GM12878 (cell line): ENCODE results near the gene ADGRL3. TPM values are rescaled to one million over a fixed set of nuclear protein-coding genes. Genes with fewer than 3 reads are reported as not detected.
"Not testable (repeated sequence)": the region's sequence is repeated elsewhere in the genome, so short reads cannot be mapped to it uniquely, and the experiment has no call there.

Source experiments
- ATAC-seq: fragments of 200-7000 bp; cut with Tn5 transposase; 3 replicates; pipeline ENCODE4 v1.9.1; 2020; ENCODE audit warnings: mild to moderate bottlenecking, moderate library complexity
- BruUV-seq: library from RNA; stranded (reverse); fragments of 400-500 nt; replicated peaks from 2 replicates; lab custom pipeline; 2021; lab: Mats Ljungman, UMichigan
- CTCF ChIA-PET: fragments of 300-600 bp; sonication (Branson Sonifier 250); formaldehyde crosslinking; extraction: SDS; loops from one replicate; lab custom pipeline; 2021; ENCODE audit warnings: inconsistent platforms; lab: Yijun Ruan, JAX
- POLR2A ChIA-PET: fragments of 350-600 bp; formaldehyde crosslinking; extraction: SDS; loops from one replicate; lab custom pipeline; 2021; ENCODE audit warnings: inconsistent platforms; lab: Charles Lee
- RAD21 ChIA-PET: fragments of 300-600 bp; sonication (Branson Sonifier 250); formaldehyde crosslinking; loops from one replicate; lab custom pipeline; 2023; ENCODE audit warnings: antibody characterized with exemption; ENCODE audit not compliant: unreplicated experiment; lab: Charles Lee
- SMC1A ChIA-PET: fragments of 300-600 bp; sonication (Branson Sonifier 250); formaldehyde crosslinking; loops from one replicate; lab custom pipeline; 2023; ENCODE audit not compliant: unreplicated experiment, uncharacterized antibody; lab: Charles Lee
- DNase-seq: peaks from one replicate; pipeline ENCODE4 v3.0.0-alpha.2; 2011; ENCODE audit warnings: low read depth, low spot score
- FAIRE-seq: peaks from 3 replicates; lab custom pipeline; 2011; peaks lifted over from hg19 to GRCh38; lab: Jason Lieb, UNC
- H2AFZ ChIP-seq: 2 replicates; pipeline ENCODE4 v1.6.0; 2011; ENCODE audit warnings: low read depth, low read length, control low read depth; ENCODE audit not compliant: control insufficient read depth
- H3K27ac ChIP-seq: 2 replicates; pipeline ENCODE4 v1.5.1; 2011; ENCODE audit warnings: control low read depth; ENCODE audit not compliant: control insufficient read depth, insufficient read depth
- H3K27me3 ChIP-seq, 2 experiments: replicated peaks in 1 of 2; 2 replicates each; pipeline versions ENCODE4 v1.6.0 to v1.6.1; 2011; ENCODE audit warnings: low read length in 1 of 2; ENCODE audit not compliant: control insufficient read depth in 2 of 2, insufficient read depth in 2 of 2
- H3K36me3 ChIP-seq, 2 experiments: 2 replicates each; pipeline ENCODE4 v1.5.1; 2011; ENCODE audit warnings: low read length in 1 of 2; ENCODE audit not compliant: control insufficient read depth in 2 of 2, insufficient read depth in 2 of 2
- H3K4me1 ChIP-seq: 2 replicates; pipeline ENCODE4 v1.6.1; 2011; ENCODE audit warnings: mild to moderate bottlenecking, low read length, moderate library complexity, mixed read lengths; ENCODE audit not compliant: control insufficient read depth, insufficient read depth
- H3K4me2 ChIP-seq: 2 replicates; pipeline ENCODE4 v1.6.0; 2011; ENCODE audit warnings: control low read depth; ENCODE audit not compliant: control insufficient read depth, insufficient read depth
- H3K4me3 ChIP-seq: fragments of 200-600 bp; sonication (generic); 2 replicates; pipeline ENCODE4 v1.5.1; 2016
- H3K79me2 ChIP-seq: 2 replicates; pipeline ENCODE4 v1.6.0; 2011; ENCODE audit warnings: low read length; ENCODE audit not compliant: control insufficient read depth, insufficient read depth
- H3K9ac ChIP-seq: 2 replicates; pipeline ENCODE4 v1.8.0; 2011; ENCODE audit warnings: low read length, control low read depth, mixed read lengths; ENCODE audit not compliant: control insufficient read depth, insufficient read depth
- H3K9me3 ChIP-seq: replicated peaks from 3 replicates; pipeline ENCODE4 v1.5.1; 2011; ENCODE audit warnings: mild to moderate bottlenecking, low read length; ENCODE audit not compliant: control insufficient read depth, insufficient read depth
- H4K20me1 ChIP-seq: 2 replicates; pipeline ENCODE4 v1.6.0; 2011; ENCODE audit not compliant: control insufficient read depth, insufficient read depth
- ATF3 ChIP-seq: IDR thresholded peaks from 2 replicates; pipeline ENCODE4 v1.6.1; 2011; ENCODE audit warnings: low read depth, mild to moderate bottlenecking, low read length, moderate library complexity, borderline replicate concordance; ENCODE audit errors: extremely low read depth
- BRCA1 ChIP-seq: IDR thresholded peaks from 2 replicates; pipeline ENCODE4 v1.6.1; 2011; ENCODE audit warnings: low read depth, low read length, improper control_type of control experiment
- HDAC2 ChIP-seq: fragments of 200-600 bp; sonication (generic); IDR thresholded peaks from 2 replicates; pipeline ENCODE4 v1.6.1; 2017
- MAX ChIP-seq: IDR thresholded peaks from 2 replicates; pipeline ENCODE4 v1.6.1; 2012; ENCODE audit warnings: low read depth, low read length, improper control_type of control experiment
- MEF2B ChIP-seq: fragments of 450-650 bp; IDR thresholded peaks from 2 replicates; pipeline ENCODE4 v1.6.1; 2018; ENCODE audit warnings: mild to moderate bottlenecking, moderate library complexity; ENCODE audit not compliant: partially characterized antibody, poor library complexity, severe bottlenecking
- MYC ChIP-seq: IDR thresholded peaks from 2 replicates; pipeline ENCODE4 v1.6.1; 2011; ENCODE audit warnings: mild to moderate bottlenecking, low read length, moderate library complexity, inconsistent platforms; ENCODE audit not compliant: insufficient read depth, insufficient replicate concordance, insufficient read length, severe bottlenecking
- NFYB ChIP-seq: IDR thresholded peaks from 2 replicates; pipeline ENCODE4 v1.6.1; 2011; ENCODE audit warnings: low read depth, mild to moderate bottlenecking, low read length, improper control_type of control experiment, moderate library complexity; ENCODE audit not compliant: insufficient read depth
- RB1 ChIP-seq: fragments of 450-650 bp; formaldehyde crosslinking; IDR thresholded peaks from 2 replicates; pipeline ENCODE4 v1.6.1; 2017; ENCODE audit warnings: mild to moderate bottlenecking, borderline replicate concordance
- SMAD5 ChIP-seq: IDR thresholded peaks from 2 replicates; pipeline ENCODE4 v1.6.1; 2016; ENCODE audit warnings: antibody characterized with exemption, low read depth
- TBL1XR1 ChIP-seq: IDR thresholded peaks from 2 replicates; pipeline ENCODE4 v1.6.1; 2012; ENCODE audit warnings: low read depth, low read length, improper control_type of control experiment
- TCF3 ChIP-seq: IDR thresholded peaks from 2 replicates; pipeline ENCODE4 v1.6.1; 2012; ENCODE audit warnings: low read depth, mild to moderate bottlenecking, low read length, borderline replicate concordance; ENCODE audit not compliant: insufficient read depth
- ZNF217 ChIP-seq: fragments of 450-650 bp; IDR thresholded peaks from 2 replicates; pipeline ENCODE4 v1.6.1; 2017; ENCODE audit warnings: antibody characterized with exemption, mild to moderate bottlenecking
- ZNF622 ChIP-seq: fragments of 450-650 bp; IDR thresholded peaks from 2 replicates; pipeline ENCODE4 v1.6.1; 2017; ENCODE audit warnings: mild to moderate bottlenecking, inconsistent platforms
- WGBS: methylation state at CpG from one replicate; pipeline ENCODE4 v1.1.6; 2016; ENCODE audit warnings: low lambda C conversion rate; ENCODE audit not compliant: insufficient replicate concordance, insufficient coverage; ENCODE audit errors: missing lambda C conversion rate; 5-methylcytosine and 5-hydroxymethylcytosine counted together
- in situ Hi-C: fragments of 300-500 bp; cut with MboI; formaldehyde crosslinking; loops from 9 replicates; pipeline ENCODE4 v1.14.3; 2018; ENCODE audit warnings: mixed read lengths
- intact Hi-C: fragments of 100-400 bp; cut with micrococcal nuclease; formaldehyde crosslinking; loops from one replicate; pipeline ENCODE4 v1.14.2; 2022; ENCODE audit not compliant: unreplicated experiment
- polyA plus RNA-seq, 11 experiments: library from polyadenylated mRNA; depleted of rRNA in 4 of 11; unstranded in 6 of 11; stranded (reverse) in 5 of 11; fragments of >200 nt; fragmentation: Nextera tagmentation in 4 of 11; fragmentation: Illumina TruSeq in 1 of 11; extraction: Ambion mirVana in 4 of 11; extraction: Trizol in 1 of 11; gene quantifications; 1 replicate in 1 of 11; 2 replicates in 10 of 11; pipeline versions ENCODE4 v1.2.1 to v1.2.3, GENCODE V29; 2011 to 2016; ENCODE audit warnings: inconsistent platforms in 2 of 11, missing spikeins in 2 of 11, low read depth in 1 of 11
- total RNA-seq, 4 experiments: library from RNA; depleted of rRNA in 3 of 4; stranded (reverse); fragments of >200 nt in 3 of 4; fragmentation: Illumina TruSeq in 1 of 4; extraction: Trizol in 1 of 4; gene quantifications; 2 replicates each; pipeline versions ENCODE4 v1.2.1 to v1.2.3, GENCODE V29; 2013 to 2021

ADGRL3 gene
- total and polyA plus RNA-seq, 10 of the 15 experiments (the other 5 are each of a cell fraction or from before 2014, with no cell fraction given), result 1.1 TPM; not detected in 9

- TF ChIP-seq MYC (no peak), HDAC2 (no peak)
Measured at GRCh38 chr4:61356696-61357095, 156.6 kb downstream of the ADGRL3 start (continued).

- CTCF ChIA-PET, result no interaction called here
- no peaks in the 10 kb centered on the region for H3K36me3 ChIP-seq
- BruUV-seq, result no TSS peak
- no peaks in the 10 kb centered on the region for H3K27me3 ChIP-seq
- intact Hi-C loops (no loop called here), in situ Hi-C loops (no loop called here)
- DNase-seq (no peak), ATAC-seq (no peak), FAIRE-seq (no peak)
- no peaks in the 10 kb centered on the region for H3K4me1 ChIP-seq
- 3% methylated on average over 3 of the region's 3 CpGs for WGBS
- no peak overlapping the region for H3K9ac ChIP-seq
- H4K20me1 ChIP-seq, result no peaks in the 10 kb centered on the region
- TF ChIP-seq MAX, result no peak
- no peak for TF ChIP-seq MEF2B
- TF ChIP-seq ZNF217, result no peak
- no peak for TF ChIP-seq ATF3
- no peak for TF ChIP-seq SMAD5
- no peak for TF ChIP-seq BRCA1
- no peak for TF ChIP-seq RB1
- TF ChIP-seq TBL1XR1, result no peak
- TF ChIP-seq ZNF622, result no peak
- no peak for TF ChIP-seq MYC
- no peak for TF ChIP-seq NFYB
- no peak for TF ChIP-seq TCF3
- RAD21 ChIA-PET, result no interaction called here
- SMC1A ChIA-PET, result no interaction called here
- no peak overlapping the region for H3K4me2 ChIP-seq
- no peak overlapping the region for H3K27ac ChIP-seq
- H3K79me2 ChIP-seq, result no peaks in the 10 kb centered on the region
- no peak overlapping the region for H2AFZ ChIP-seq
- H3K9me3 ChIP-seq, result no peaks in the 10 kb centered on the region
- POLR2A ChIA-PET, result no interaction called here
- H3K4me3 ChIP-seq, result no peak overlapping the region
Measured at GRCh38 chr4:61359301-61359700, 159.2 kb downstream of the ADGRL3 start.

- H3K9me3 ChIP-seq, H3K9ac ChIP-seq, FAIRE-seq, intact Hi-C loops, H3K27me3 ChIP-seq, H4K20me1 ChIP-seq, H3K4me2 ChIP-seq, BruUV-seq, H3K36me3 ChIP-seq, POLR2A ChIA-PET, H3K27ac ChIP-seq, ATAC-seq, RAD21 ChIA-PET, H3K4me1 ChIP-seq, H3K4me3 ChIP-seq, H3K79me2 ChIP-seq, DNase-seq, CTCF ChIA-PET, in situ Hi-C loops, SMC1A ChIA-PET, H2AFZ ChIP-seq: not testable (repeated sequence)
- 53% methylated on average over 23 of the region's 26 CpGs for WGBS
Measured at GRCh38 chr4:61372817-61373216, 172.7 kb downstream of the ADGRL3 start.
